ENCODE data around the gene SERINC5. TPM values are rescaled to one million over a fixed set of nuclear protein-coding genes. Genes with fewer than 3 reads are reported as not detected.
A peak's percentile ranks its signal among the peaks of the same experiment; 100 is the strongest.

The SERINC5 gene
- total RNA-seq, 4 donors from 2014 or later = 9.5 to 54.5 (median 22.4) TPM

DNA sequence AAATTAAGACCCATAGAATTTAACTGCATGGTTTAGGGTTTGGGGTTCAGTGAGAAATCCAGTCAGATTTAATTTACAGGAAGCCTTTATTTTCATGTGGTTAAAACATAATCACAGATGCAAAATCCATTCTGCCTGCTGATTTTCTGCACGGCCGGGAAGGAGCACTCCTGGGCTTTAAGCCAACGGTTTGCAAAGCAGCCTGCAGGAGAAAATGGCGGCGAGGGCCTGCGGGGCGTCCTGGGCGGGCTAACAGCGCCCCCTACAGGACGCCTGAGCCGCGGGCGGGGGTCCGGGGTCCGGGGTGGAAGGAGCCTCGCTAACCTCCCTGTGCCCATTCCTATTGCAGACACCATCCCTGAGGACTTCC, 173.1 kb downstream of the SERINC5 start:
- intact Hi-C loops (cut with DNase I; ENCODE audit: low total_unique reads) = loop anchor here (10.0 kb wide), 1 partner anchor 228 kb away; no protein-coding TSS in a partner anchor
- H3K27me3 ChIP-seq = no peaks in the 10 kb centered on the region
- no peaks in the 10 kb centered on the region for H3K36me3 ChIP-seq
- no peak for TF ChIP-seq POLR2A (IDR thresholded peaks at IDR 0.05)
- TF ChIP-seq, protein P1, sequence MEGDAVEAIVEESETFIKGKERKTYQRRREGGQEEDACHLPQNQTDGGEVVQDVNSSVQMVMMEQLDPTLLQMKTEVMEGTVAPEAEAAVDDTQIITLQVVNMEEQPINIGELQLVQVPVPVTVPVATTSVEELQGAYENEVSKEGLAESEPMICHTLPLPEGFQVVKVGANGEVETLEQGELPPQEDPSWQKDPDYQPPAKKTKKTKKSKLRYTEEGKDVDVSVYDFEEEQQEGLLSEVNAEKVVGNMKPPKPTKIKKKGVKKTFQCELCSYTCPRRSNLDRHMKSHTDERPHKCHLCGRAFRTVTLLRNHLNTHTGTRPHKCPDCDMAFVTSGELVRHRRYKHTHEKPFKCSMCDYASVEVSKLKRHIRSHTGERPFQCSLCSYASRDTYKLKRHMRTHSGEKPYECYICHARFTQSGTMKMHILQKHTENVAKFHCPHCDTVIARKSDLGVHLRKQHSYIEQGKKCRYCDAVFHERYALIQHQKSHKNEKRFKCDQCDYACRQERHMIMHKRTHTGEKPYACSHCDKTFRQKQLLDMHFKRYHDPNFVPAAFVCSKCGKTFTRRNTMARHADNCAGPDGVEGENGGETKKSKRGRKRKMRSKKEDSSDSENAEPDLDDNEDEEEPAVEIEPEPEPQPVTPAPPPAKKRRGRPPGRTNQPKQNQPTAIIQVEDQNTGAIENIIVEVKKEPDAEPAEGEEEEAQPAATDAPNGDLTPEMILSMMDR (IDR thresholded peaks at IDR 0.05) = peak; percentile 71 to 98 (median 86)
- no peaks in the 10 kb centered on the region for H3K4me1 ChIP-seq
- peak overlapping the region; percentile 24 to 27 for H3K4me3 ChIP-seq
- H3K9me3 ChIP-seq = no peaks in the 10 kb centered on the region
- H3K27ac ChIP-seq = peak overlapping the region; percentile 86 to 90
- DNase-seq = peak; percentile 73 to 78

DNA sequence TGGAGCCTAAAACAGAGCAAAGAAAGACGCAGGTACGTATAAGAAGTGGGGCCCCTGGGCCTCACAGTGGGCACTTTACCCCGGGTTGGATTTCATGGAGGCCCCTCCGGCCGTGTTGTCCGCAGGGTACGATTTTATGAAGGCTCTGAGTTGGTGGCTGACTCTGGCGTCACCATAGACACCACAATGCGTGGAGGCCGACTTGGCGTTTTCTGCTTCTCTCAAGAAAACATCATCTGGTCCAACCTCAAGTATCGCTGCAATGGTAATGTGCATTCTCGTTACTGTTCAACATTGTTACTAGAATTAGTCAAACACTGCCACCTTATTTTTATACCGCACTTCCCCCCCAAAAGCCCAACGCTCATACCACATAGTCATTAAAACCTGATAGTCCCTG, 173.6 kb downstream of the SERINC5 start:
- no peak for DNase-seq
- Histone ChIP-seq H3K27ac (peak overlapping the region; percentile 86 to 90), H3K4me1 (no peaks in the 10 kb centered on the region), H3K27me3 (no peaks in the 10 kb centered on the region), H3K4me3 (no peak overlapping the region), H3K36me3 (no peaks in the 10 kb centered on the region), H3K9me3 (no peaks in the 10 kb centered on the region)
- TF ChIP-seq POLR2A (IDR thresholded peaks at IDR 0.05) = no peak
- TF ChIP-seq, protein P1 (IDR thresholded peaks at IDR 0.05) = no peak
- intact Hi-C loops (cut with DNase I; ENCODE audit: low total_unique reads) = loop anchor here (10.0 kb wide), 1 partner anchor 227 kb away; no protein-coding TSS in a partner anchor

DNA sequence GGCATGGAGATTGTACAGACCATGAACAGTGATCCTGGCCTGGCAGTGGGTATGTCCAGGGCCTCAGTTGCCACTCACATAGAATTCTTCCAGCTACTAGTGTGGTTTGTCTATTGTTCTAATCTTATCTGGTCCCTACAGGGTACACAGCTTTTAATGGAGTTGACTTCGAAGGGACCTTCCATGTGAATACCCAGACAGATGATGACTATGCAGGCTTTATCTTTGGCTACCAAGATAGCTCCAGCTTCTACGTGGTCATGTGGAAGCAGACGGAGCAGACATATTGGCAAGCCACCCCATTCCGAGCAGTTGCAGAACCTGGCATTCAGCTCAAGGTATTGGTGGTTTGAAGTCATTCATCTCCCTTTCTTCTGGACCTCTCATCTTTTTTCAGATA, 176.9 kb downstream of the SERINC5 start:
- H3K4me3 ChIP-seq = no peak overlapping the region
- H3K27me3 ChIP-seq = no peaks in the 10 kb centered on the region
- H3K4me1 ChIP-seq = no peaks in the 10 kb centered on the region
- no peak for DNase-seq
- intact Hi-C loops (cut with DNase I; ENCODE audit: low total_unique reads) = no loop called here
- no peak overlapping the region for H3K27ac ChIP-seq
- H3K36me3 ChIP-seq = no peaks in the 10 kb centered on the region
- no peaks in the 10 kb centered on the region for H3K9me3 ChIP-seq
- TF ChIP-seq, protein P1 (IDR thresholded peaks at IDR 0.05) = no peak
- no peak for TF ChIP-seq POLR2A (IDR thresholded peaks at IDR 0.05)

DNA sequence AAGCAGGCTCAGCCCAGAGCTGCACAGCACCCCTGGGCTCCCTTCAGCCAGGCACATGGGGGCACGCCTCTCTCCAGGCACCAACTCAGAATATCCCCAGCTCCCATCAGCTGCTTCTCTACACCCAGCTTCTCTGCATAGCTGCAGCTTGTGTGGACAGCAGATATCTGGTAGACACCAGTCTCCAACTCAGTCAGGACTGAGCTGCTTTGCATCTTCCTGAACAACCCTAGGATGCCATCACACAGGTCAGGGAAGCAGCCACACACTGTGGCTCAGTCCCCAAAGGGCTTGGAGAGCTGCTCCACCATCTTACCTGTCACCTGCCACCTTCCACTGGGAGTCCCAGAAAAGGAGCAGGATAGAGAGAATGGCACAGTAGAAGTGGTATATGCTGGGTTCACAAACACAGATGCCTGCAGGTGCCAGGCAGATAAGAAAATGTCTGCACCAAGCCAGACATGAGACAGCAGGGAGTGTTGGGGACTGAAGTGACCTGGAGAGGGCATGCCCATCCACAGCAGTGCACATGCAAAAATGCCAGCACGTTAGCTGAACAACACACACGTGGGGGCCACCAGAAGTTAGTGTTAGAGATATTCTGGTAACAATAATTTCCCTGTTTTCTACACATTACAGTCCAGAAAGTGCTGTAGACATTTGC, 178.7 kb downstream of the SERINC5 start:
- no peak overlapping the region for H3K27ac ChIP-seq

More for the DNA sequence above, 178.7 kb downstream of the SERINC5 start:
- Histone ChIP-seq H3K36me3 (no peaks in the 10 kb centered on the region), H3K9me3 (no peaks in the 10 kb centered on the region), H3K27me3 (no peaks in the 10 kb centered on the region), H3K4me3 (no peak overlapping the region), H3K4me1 (no peaks in the 10 kb centered on the region)
- intact Hi-C loops (cut with DNase I; ENCODE audit: low total_unique reads) = no loop called here
- DNase-seq = no peak
- TF ChIP-seq, protein P1 (IDR thresholded peaks at IDR 0.05) = no peak
- TF ChIP-seq POLR2A (IDR thresholded peaks at IDR 0.05) = no peak
